ENCODE results near the gene OR52E1. TPM values are rescaled to one million over a fixed set of nuclear protein-coding genes. Genes with fewer than 3 reads are reported as not detected.

The OR52E1 gene
- total and polyA plus RNA-seq, 2 donors (not counting 1 experiment from before 2014, with no cell fraction given), result not detected

GRCh38 chr11:5065027-5065426, 4.3 kb upstream of the OR52E1 start:
- no peaks in the 10 kb centered on the region for H3K79me2 ChIP-seq (ENCODE audit: control insufficient read depth, insufficient read depth, low read length)
- TF ChIP-seq EZH2 (IDR thresholded peaks at IDR 0.05; ENCODE audit: low read length, missing control alignments) (no peak), CTCF (conservative IDR thresholded peaks at IDR 0.05 in 1 of 2, IDR thresholded peaks at IDR 0.05 in 1 of 2; ENCODE audit: low read depth in 1 of 2, low read length in 2 of 2) (no peak)
- H3K36me3 ChIP-seq (ENCODE audit: control insufficient read depth, insufficient read depth, low read length), result no peaks in the 10 kb centered on the region
- no peak overlapping the region for H3K9ac ChIP-seq (ENCODE audit: insufficient read depth, low read length)
- H3K27me3 ChIP-seq (ENCODE audit: control insufficient read depth, insufficient read depth, low read length), result no peaks in the 10 kb centered on the region
- no peak overlapping the region for H3K27ac ChIP-seq (ENCODE audit: insufficient read depth, low read length)
- no peaks in the 10 kb centered on the region for H3K4me1 ChIP-seq (ENCODE audit: control insufficient read depth, extremely low read depth, insufficient read depth, low read length)
- no peak overlapping the region for H3K4me2 ChIP-seq (ENCODE audit: extremely low read depth, insufficient read depth, low read length)
- no peak overlapping the region for H3K4me3 ChIP-seq (replicated peaks in 1 of 4; ENCODE audit: control extremely low read depth in 1 of 4, insufficient read depth in 1 of 4, low read depth in 3 of 4, low read length in 4 of 4)
- H3K9me3 ChIP-seq (ENCODE audit: control insufficient read depth, insufficient read depth, low read depth, low read length), result no peaks in the 10 kb centered on the region
- no peak overlapping the region for H2AFZ ChIP-seq (ENCODE audit: low read length)
- H4K20me1 ChIP-seq (ENCODE audit: control insufficient read depth, extremely low read depth, insufficient read depth, low read length), result no peaks in the 10 kb centered on the region
- no peak for DNase-seq (ENCODE audit: low read depth in 2 of 2)

- Histone ChIP-seq H3K27ac (ENCODE audit: insufficient read depth, low read length) (no peak overlapping the region), H3K4me1 (ENCODE audit: control insufficient read depth, extremely low read depth, insufficient read depth, low read length) (no peaks in the 10 kb centered on the region), H3K27me3 (ENCODE audit: control insufficient read depth, insufficient read depth, low read length) (no peaks in the 10 kb centered on the region), H3K36me3 (ENCODE audit: control insufficient read depth, insufficient read depth, low read length) (no peaks in the 10 kb centered on the region), H2AFZ (ENCODE audit: low read length) (no peak overlapping the region), H4K20me1 (ENCODE audit: control insufficient read depth, extremely low read depth, insufficient read depth, low read length) (no peaks in the 10 kb centered on the region), H3K4me2 (ENCODE audit: extremely low read depth, insufficient read depth, low read length) (no peak overlapping the region), H3K9me3 (ENCODE audit: control insufficient read depth, insufficient read depth, low read depth, low read length) (no peaks in the 10 kb centered on the region), H3K79me2 (ENCODE audit: control insufficient read depth, insufficient read depth, low read length) (no peaks in the 10 kb centered on the region), H3K4me3 (replicated peaks in 1 of 4; ENCODE audit: control extremely low read depth in 1 of 4, insufficient read depth in 1 of 4, low read depth in 3 of 4, low read length in 4 of 4) (no peak overlapping the region), H3K9ac (ENCODE audit: insufficient read depth, low read length) (no peak overlapping the region)
- TF ChIP-seq CTCF (conservative IDR thresholded peaks at IDR 0.05 in 1 of 2, IDR thresholded peaks at IDR 0.05 in 1 of 2; ENCODE audit: low read depth in 1 of 2, low read length in 2 of 2) (no peak), EZH2 (IDR thresholded peaks at IDR 0.05; ENCODE audit: low read length, missing control alignments) (no peak)
- DNase-seq (ENCODE audit: low read depth in 2 of 2), result no peak
These were observed 2.4 kb downstream of the OR52E1 start for GRCh38 chr11:5071799-5072198.

- DNase-seq (ENCODE audit: low read depth in 2 of 2), result no peak
- no peaks in the 10 kb centered on the region for H3K4me1 ChIP-seq (ENCODE audit: control insufficient read depth, extremely low read depth, insufficient read depth, low read length)
- no peak overlapping the region for H3K4me2 ChIP-seq (ENCODE audit: extremely low read depth, insufficient read depth, low read length)
- no peaks in the 10 kb centered on the region for H4K20me1 ChIP-seq (ENCODE audit: control insufficient read depth, extremely low read depth, insufficient read depth, low read length)
- TF ChIP-seq EZH2 (IDR thresholded peaks at IDR 0.05; ENCODE audit: low read length, missing control alignments) (no peak), CTCF (conservative IDR thresholded peaks at IDR 0.05 in 1 of 2, IDR thresholded peaks at IDR 0.05 in 1 of 2; ENCODE audit: low read depth in 1 of 2, low read length in 2 of 2) (no peak)
- no peak overlapping the region for H2AFZ ChIP-seq (ENCODE audit: low read length)
- no peak overlapping the region for H3K4me3 ChIP-seq (replicated peaks in 1 of 4; ENCODE audit: control extremely low read depth in 1 of 4, insufficient read depth in 1 of 4, low read depth in 3 of 4, low read length in 4 of 4)
- no peaks in the 10 kb centered on the region for H3K9me3 ChIP-seq (ENCODE audit: control insufficient read depth, insufficient read depth, low read depth, low read length)
- H3K27ac ChIP-seq (ENCODE audit: insufficient read depth, low read length), result no peak overlapping the region
- H3K27me3 ChIP-seq (ENCODE audit: control insufficient read depth, insufficient read depth, low read length), result no peaks in the 10 kb centered on the region
- H3K9ac ChIP-seq (ENCODE audit: insufficient read depth, low read length), result no peak overlapping the region
- H3K79me2 ChIP-seq (ENCODE audit: control insufficient read depth, insufficient read depth, low read length), result no peaks in the 10 kb centered on the region
- H3K36me3 ChIP-seq (ENCODE audit: control insufficient read depth, insufficient read depth, low read length), result no peaks in the 10 kb centered on the region
These were observed 12.0 kb downstream of the OR52E1 start for GRCh38 chr11:5081405-5081804.
